ENCODE measurements around the gene SLC47A1.

The SLC47A1 gene

GRCh38 chr17:19544366-19544765, 10.7 kb downstream of the SLC47A1 start:
- Histone ChIP-seq H4K20me1 (ENCODE audit: insufficient read depth, low read length, poor library complexity, severe bottlenecking) (no peaks in the 10 kb centered on the region), H3K36me3 (ENCODE audit: insufficient read depth, low read length) (no peaks in the 10 kb centered on the region), H3K4me1 (ENCODE audit: insufficient read depth, low read length, poor library complexity, severe bottlenecking) (no peaks in the 10 kb centered on the region), H2AFZ (ENCODE audit: low read length) (no peak overlapping the region), H3K9ac (ENCODE audit: low read depth, low read length, poor library complexity, severe bottlenecking) (no peak overlapping the region), H3F3A (ENCODE audit: low read depth) (no peaks in the 10 kb centered on the region), H3K9me2 (replicated peaks; ENCODE audit: low read depth, low read length) (no peaks in the 10 kb centered on the region), H3K27me3 (ENCODE audit: insufficient read depth, low read length, poor library complexity, severe bottlenecking) (no peaks in the 10 kb centered on the region), H3K79me2 (ENCODE audit: insufficient read depth, low read length) (no peaks in the 10 kb centered on the region), H3K4me3 (ENCODE audit: low read length, poor library complexity, severe bottlenecking) (no peak overlapping the region), H3K4me2 (ENCODE audit: low read depth, low read length, poor library complexity, severe bottlenecking) (no peak overlapping the region), H3K9me3 (ENCODE audit: insufficient read depth, low read depth, low read length) (no peaks in the 10 kb centered on the region)
- TF ChIP-seq EZH2phosphoT487 (IDR thresholded peaks at IDR 0.05; ENCODE audit: borderline replicate concordance) (no peak), CTCF (conservative IDR thresholded peaks at IDR 0.05; ENCODE audit: low read length) (no peak)

GRCh38 chr17:19546289-19547065, 12.8 kb downstream of the SLC47A1 start:
- Histone ChIP-seq H3K27me3 (ENCODE audit: insufficient read depth, low read length, poor library complexity, severe bottlenecking) (peaks cover 5% of the 10 kb centered on the region), H3K4me3 (ENCODE audit: low read length, poor library complexity, severe bottlenecking) (no peak overlapping the region), H3K9me3 (ENCODE audit: insufficient read depth, low read depth, low read length) (no peaks in the 10 kb centered on the region), H3K9me2 (replicated peaks; ENCODE audit: low read depth, low read length) (no peaks in the 10 kb centered on the region), H3K4me2 (ENCODE audit: low read depth, low read length, poor library complexity, severe bottlenecking) (no peak overlapping the region), H3K9ac (ENCODE audit: low read depth, low read length, poor library complexity, severe bottlenecking) (no peak overlapping the region), H3K36me3 (ENCODE audit: insufficient read depth, low read length) (no peaks in the 10 kb centered on the region), H3F3A (ENCODE audit: low read depth) (no peaks in the 10 kb centered on the region), H3K4me1 (ENCODE audit: insufficient read depth, low read length, poor library complexity, severe bottlenecking) (no peaks in the 10 kb centered on the region), H2AFZ (ENCODE audit: low read length) (no peak overlapping the region), H4K20me1 (ENCODE audit: insufficient read depth, low read length, poor library complexity, severe bottlenecking) (no peaks in the 10 kb centered on the region), H3K79me2 (ENCODE audit: insufficient read depth, low read length) (no peaks in the 10 kb centered on the region)
- TF ChIP-seq EZH2phosphoT487 (IDR thresholded peaks at IDR 0.05; ENCODE audit: borderline replicate concordance), result no peak
- peak; percentile 40 for TF ChIP-seq CTCF (conservative IDR thresholded peaks at IDR 0.05; ENCODE audit: low read length)

GRCh38 chr17:19549746-19550623, 16.3 kb downstream of the SLC47A1 start:
- peaks cover 5% of the 10 kb centered on the region for H3K27me3 ChIP-seq (ENCODE audit: insufficient read depth, low read length, poor library complexity, severe bottlenecking)
- H3F3A ChIP-seq (ENCODE audit: low read depth), result no peaks in the 10 kb centered on the region
- no peak overlapping the region for H2AFZ ChIP-seq (ENCODE audit: low read length)
- H3K9me3 ChIP-seq (ENCODE audit: insufficient read depth, low read depth, low read length), result no peaks in the 10 kb centered on the region
- no peak overlapping the region for H3K9ac ChIP-seq (ENCODE audit: low read depth, low read length, poor library complexity, severe bottlenecking)
- no peak overlapping the region for H3K4me3 ChIP-seq (ENCODE audit: low read length, poor library complexity, severe bottlenecking)
- H3K79me2 ChIP-seq (ENCODE audit: insufficient read depth, low read length), result no peaks in the 10 kb centered on the region
- H3K9me2 ChIP-seq (replicated peaks; ENCODE audit: low read depth, low read length), result no peaks in the 10 kb centered on the region
- H3K4me2 ChIP-seq (ENCODE audit: low read depth, low read length, poor library complexity, severe bottlenecking), result no peak overlapping the region
- TF ChIP-seq CTCF (conservative IDR thresholded peaks at IDR 0.05; ENCODE audit: low read length) (no peak), EZH2phosphoT487 (IDR thresholded peaks at IDR 0.05; ENCODE audit: borderline replicate concordance) (no peak)
- H3K4me1 ChIP-seq (ENCODE audit: insufficient read depth, low read length, poor library complexity, severe bottlenecking), result no peaks in the 10 kb centered on the region
- no peaks in the 10 kb centered on the region for H4K20me1 ChIP-seq (ENCODE audit: insufficient read depth, low read length, poor library complexity, severe bottlenecking)
- H3K36me3 ChIP-seq (ENCODE audit: insufficient read depth, low read length), result no peaks in the 10 kb centered on the region

Data from Loucy (cell line).